IPS DF 6.9 (cell line): ENCODE results near the gene MUS81.
A peak's percentile ranks its signal among the peaks of the same experiment; 100 is the strongest.

Source experiments
- DNase-seq: peaks from one replicate; pipeline ENCODE4 v3.0.0-alpha.2; 2013; ENCODE audit warnings: low read depth, low spot score
- H3K27ac ChIP-seq: one replicate; pipeline ENCODE4 v1.5.1; 2013; ENCODE audit warnings: low read length, control low read depth
- H3K27me3 ChIP-seq: 2 replicates; pipeline ENCODE4 v1.6.1; 2013; ENCODE audit warnings: mild to moderate bottlenecking, low read length; ENCODE audit not compliant: control insufficient read depth, insufficient read depth
- H3K36me3 ChIP-seq: 2 replicates; pipeline ENCODE4 v1.6.1; 2013; ENCODE audit warnings: low read length; ENCODE audit not compliant: control insufficient read depth, insufficient read depth
- H3K4me1 ChIP-seq: 2 replicates; pipeline ENCODE4 v1.6.1; 2013; ENCODE audit warnings: low read length; ENCODE audit not compliant: control insufficient read depth, insufficient read depth
- H3K4me3 ChIP-seq: 2 replicates; pipeline ENCODE4 v1.5.1; 2013; ENCODE audit warnings: mild to moderate bottlenecking, low read length
- H3K9me3 ChIP-seq: 2 replicates; pipeline ENCODE4 v1.6.1; 2013; ENCODE audit warnings: low read length, inconsistent platforms; ENCODE audit not compliant: control insufficient read depth, insufficient read depth
- WGBS: extraction: QIAGEN DNeasy Blood & Tissue Kit; methylation state at CpG from one replicate; pipeline ENCODE4 v1.1.7; 2013; ENCODE audit warnings: mixed read lengths, missing lambda C conversion rate; ENCODE audit not compliant: insufficient read length, insufficient coverage; 5-methylcytosine and 5-hydroxymethylcytosine counted together

The MUS81 gene

GRCh38 chr11:65860278-65861164 lies at the start of gene MUS81:
Gene MUS81, plus strand, starts transcription at chr11:65860433. Its CDS starts 321 bp downstream, at chr11:65860754.
- H3K4me3 ChIP-seq, result peak within 1 kb of the TSS; percentile 90
- peak; percentile 96 for DNase-seq
- H3K36me3 ChIP-seq, result peaks cover 20% of the 10 kb centered on the region
- H3K4me1 ChIP-seq, result no peaks in the 10 kb centered on the region; the same call in 1 of the 2 replicates
- no peak within 1 kb of the TSS for H3K27ac ChIP-seq
- no peaks in the 10 kb centered on the region for H3K9me3 ChIP-seq
- H3K27me3 ChIP-seq, result no peaks in the 10 kb centered on the region
- no CpG with 5 or more reads among the region's 78 CpGs for WGBS

- no peaks in the 10 kb centered on the region for H3K36me3 ChIP-seq
- no peak overlapping the region for H3K4me3 ChIP-seq
- H3K4me1 ChIP-seq, result no peaks in the 10 kb centered on the region
- no peaks in the 10 kb centered on the region for H3K27me3 ChIP-seq
- DNase-seq, result no peak
- no peak overlapping the region for H3K27ac ChIP-seq
- no peaks in the 10 kb centered on the region for H3K9me3 ChIP-seq
- WGBS, result no CpG with 5 or more reads among the region's 19 CpGs
Measured at GRCh38 chr11:65811764-65812475, 48.3 kb upstream of the MUS81 start.

GRCh38 chr11:65814131-65814985 lies 45.9 kb upstream of the MUS81 start:
- H3K36me3 ChIP-seq, result no peaks in the 10 kb centered on the region
- H3K4me1 ChIP-seq, result no peaks in the 10 kb centered on the region
- DNase-seq, result no peak
- H3K27ac ChIP-seq, result no peak overlapping the region
- WGBS, result no CpG with 5 or more reads among the region's 18 CpGs
- no peak overlapping the region for H3K4me3 ChIP-seq
- no peaks in the 10 kb centered on the region for H3K27me3 ChIP-seq
- no peaks in the 10 kb centered on the region for H3K9me3 ChIP-seq

GRCh38 chr11:65814986-65815565 lies 45.2 kb upstream of the MUS81 start:
- H3K36me3 ChIP-seq, result no peaks in the 10 kb centered on the region
- H3K27ac ChIP-seq, result no peak overlapping the region
- no peaks in the 10 kb centered on the region for H3K9me3 ChIP-seq
- no peak overlapping the region for H3K4me3 ChIP-seq
- WGBS, result no CpG with 5 or more reads among the region's 16 CpGs
- DNase-seq, result no peak
- H3K4me1 ChIP-seq, result no peaks in the 10 kb centered on the region
- no peaks in the 10 kb centered on the region for H3K27me3 ChIP-seq

- DNase-seq, result no peak
- WGBS, result no CpG with 5 or more reads among the region's 3 CpGs
Measured at GRCh38 chr11:65816696-65817095, 43.5 kb upstream of the MUS81 start.

GRCh38 chr11:65817312-65817834 lies 42.9 kb upstream of the MUS81 start:
- H3K4me3 ChIP-seq, result no peak overlapping the region; the same call in 1 of the 2 replicates
- no peak overlapping the region for H3K27ac ChIP-seq
- no peaks in the 10 kb centered on the region for H3K4me1 ChIP-seq
- WGBS, result no CpG with 5 or more reads among the region's 5 CpGs
- no peaks in the 10 kb centered on the region for H3K36me3 ChIP-seq
- no peaks in the 10 kb centered on the region for H3K9me3 ChIP-seq
- H3K27me3 ChIP-seq, result no peaks in the 10 kb centered on the region
- DNase-seq, result no peak

More at GRCh38 chr11:65816696-65817095, 43.5 kb upstream of the MUS81 start:
- no peak overlapping the region for H3K4me3 ChIP-seq
- H3K4me1 ChIP-seq, result no peaks in the 10 kb centered on the region
- no peaks in the 10 kb centered on the region for H3K27me3 ChIP-seq
- H3K27ac ChIP-seq, result no peak overlapping the region
- H3K36me3 ChIP-seq, result no peaks in the 10 kb centered on the region
- H3K9me3 ChIP-seq, result no peaks in the 10 kb centered on the region

- Histone ChIP-seq H3K4me3 (peak overlapping the region; percentile 71; the same call in 1 of the 2 replicates), H3K9me3 (no peaks in the 10 kb centered on the region), H3K27me3 (no peaks in the 10 kb centered on the region), H3K27ac (no peak overlapping the region), H3K4me1 (no peaks in the 10 kb centered on the region), H3K36me3 (no peaks in the 10 kb centered on the region)
- no CpG with 5 or more reads among the region's 74 CpGs for WGBS
- DNase-seq, result peak; percentile 54
Measured at GRCh38 chr11:65817835-65818680, 42.2 kb upstream of the MUS81 start.

- H3K4me3 ChIP-seq, result no peak overlapping the region
- WGBS, result no CpG with 5 or more reads among the region's 8 CpGs
- no peaks in the 10 kb centered on the region for H3K9me3 ChIP-seq
- no peaks in the 10 kb centered on the region for H3K27me3 ChIP-seq
- H3K36me3 ChIP-seq, result no peaks in the 10 kb centered on the region
- no peaks in the 10 kb centered on the region for H3K4me1 ChIP-seq
- H3K27ac ChIP-seq, result no peak overlapping the region
- DNase-seq, result no peak
Measured at GRCh38 chr11:65821107-65821506, 39.1 kb upstream of the MUS81 start.

GRCh38 chr11:65822776-65823528 lies 37.3 kb upstream of the MUS81 start:
- no peaks in the 10 kb centered on the region for H3K4me1 ChIP-seq
- H3K27ac ChIP-seq, result no peak overlapping the region
- DNase-seq, result no peak
- H3K36me3 ChIP-seq, result no peaks in the 10 kb centered on the region
- no peak overlapping the region for H3K4me3 ChIP-seq
- 100% methylated on average over 3 of the region's 15 CpGs for WGBS
- no peaks in the 10 kb centered on the region for H3K9me3 ChIP-seq
- H3K27me3 ChIP-seq, result no peaks in the 10 kb centered on the region
